Aorta (tissue), 5 donors: ENCODE measurements around the gene APLP1. TPM values are rescaled to one million over a fixed set of nuclear protein-coding genes. Genes with fewer than 3 reads are reported as not detected.

Source experiments
- ATAC-seq: fragments of 200-7000 bp; cut with Tn5 transposase; one replicate; pipeline ENCODE4 v1.9.1; 2022; ENCODE audit warnings: moderate library complexity; ENCODE audit not compliant: low FRiP score
- DNase-seq, 2 donors: peaks; one replicate each; pipeline ENCODE4 v3.0.0-alpha.2; 2020
- H3K27ac ChIP-seq, 2 donors: one replicate each; pipeline ENCODE4 v1.5.1; 2013; ENCODE audit warnings: low read length in 2 of 2, mild to moderate bottlenecking in 2 of 2, moderate library complexity in 2 of 2, control low read depth in 1 of 2, inconsistent platforms in 1 of 2, low read depth in 1 of 2
- H3K27me3 ChIP-seq, 2 donors: one replicate each; pipeline ENCODE4 v1.6.1; 2013; ENCODE audit warnings: control low read depth in 1 of 2, low read length in 1 of 2, mild to moderate bottlenecking in 1 of 2, moderate library complexity in 1 of 2; ENCODE audit not compliant: insufficient read depth in 2 of 2, control insufficient read depth in 1 of 2
- H3K36me3 ChIP-seq, 2 donors: one replicate each; pipeline ENCODE4 v1.6.1; 2013; ENCODE audit warnings: control low read depth in 1 of 2, low read length in 1 of 2, mild to moderate bottlenecking in 1 of 2; ENCODE audit not compliant: insufficient read depth in 2 of 2, control insufficient read depth in 1 of 2
- H3K4me1 ChIP-seq, 2 donors: one replicate each; pipeline ENCODE4 v1.6.1; 2013; ENCODE audit warnings: low read length in 2 of 2, control low read depth in 1 of 2, mild to moderate bottlenecking in 1 of 2, moderate library complexity in 1 of 2; ENCODE audit not compliant: insufficient read depth in 2 of 2, control insufficient read depth in 1 of 2
- H3K4me3 ChIP-seq, 2 donors: one replicate each; pipeline ENCODE4 v1.5.1; 2013; ENCODE audit warnings: low read length in 2 of 2, control low read depth in 1 of 2, mild to moderate bottlenecking in 1 of 2
- H3K9me3 ChIP-seq: one replicate; pipeline ENCODE4 v1.6.1; 2013; ENCODE audit warnings: mild to moderate bottlenecking, low read length; ENCODE audit not compliant: control insufficient read depth
- WGBS, 2 donors: extraction: QIAGEN DNeasy Blood & Tissue Kit; methylation state at CpG; one replicate each; pipeline ENCODE4 v1.1.7; 2013; 5-methylcytosine and 5-hydroxymethylcytosine counted together
- intact Hi-C, 2 donors: fragments of 100-400 bp; cut with DNase I; formaldehyde crosslinking; loops; one replicate each; pipeline versions ENCODE4 v1.14.2 to v1.15.0; 2022
- polyA plus RNA-seq, 2 donors: library from polyadenylated mRNA; stranded (reverse); fragments of 200-250 nt; gene quantifications; one replicate each; pipeline ENCODE4 v1.2.3, GENCODE V29; 2013
- total RNA-seq, 2 donors: library from RNA; stranded (reverse); fragmentation: NEBNext Ultra II Directional; extraction: Animal tissue kit (Norgen Biotek cat#: 25700); gene quantifications; one replicate each; pipeline ENCODE4 v1.2.1, GENCODE V29; 2021
- donor health status: healthy with polysubstance abuse.
- donor health status: Bipolar disorder and iron deficiency.
- donor health status: DM: no; HTN: no; CAD: no.
- donor health status: DM: no; HTN: no; CAD: no.
- donor health status: DM: yes; HTN: yes; CAD: no.

Gene APLP1
- total and polyA plus RNA-seq, 4 donors = 7.6 to 23.0 (median 13.2) TPM

- no peak overlapping the region for H3K27ac ChIP-seq
- ATAC-seq (no peak), DNase-seq (no peak)
- 73 to 75% methylated on average over 8 of the region's 8 CpGs for WGBS, 2 donors
- H3K9me3 ChIP-seq = no peaks in the 10 kb centered on the region
- H3K36me3 ChIP-seq = no peaks in the 10 kb centered on the region
- peaks cover 0 to 3% of the 10 kb centered on the region in 2 donors for H3K27me3 ChIP-seq
- no peaks in the 10 kb centered on the region for H3K4me1 ChIP-seq
- H3K4me3 ChIP-seq = no peak overlapping the region
- intact Hi-C loops = no loop called here
These were observed 19.9 kb upstream of the APLP1 start for GRCh38 chr19:35848486-35848885.

- no peaks in the 10 kb centered on the region for H3K4me1 ChIP-seq
- ATAC-seq (no peak), DNase-seq (peak in 1 of 2 donors; percentile 46)
- peaks cover 0 to 2% of the 10 kb centered on the region in 2 donors for H3K27me3 ChIP-seq
- H3K36me3 ChIP-seq = no peaks in the 10 kb centered on the region
- intact Hi-C loops = no loop called here
- H3K9me3 ChIP-seq = no peaks in the 10 kb centered on the region
- no peak overlapping the region for H3K4me3 ChIP-seq
- no peak overlapping the region for H3K27ac ChIP-seq
- 88 to 89% methylated on average over 18 of the region's 18 CpGs for WGBS, 2 donors
These were observed 19.4 kb upstream of the APLP1 start for GRCh38 chr19:35848919-35849505.

- intact Hi-C loops = no loop called here
These were observed 17.0 kb upstream of the APLP1 start for GRCh38 chr19:35851213-35852028.

GRCh38 chr19:35852029-35852780, 16.2 kb upstream of the APLP1 start, which contains the start of gene NPHS1:
NPHS1 (minus strand) TSS chr19:35852504; CDS start chr19:35851837, 667 bp downstream.
- no peaks in the 10 kb centered on the region for H3K9me3 ChIP-seq
- WGBS, 2 donors = 48 to 49% methylated on average over 9 of the region's 9 CpGs
- intact Hi-C loops = no loop called here
- H3K27me3 ChIP-seq = no peaks in the 10 kb centered on the region
- no peaks in the 10 kb centered on the region for H3K4me1 ChIP-seq
- no peak within 1 kb of the TSS for H3K4me3 ChIP-seq
- no peaks in the 10 kb centered on the region for H3K36me3 ChIP-seq
- H3K27ac ChIP-seq = no peak within 1 kb of the TSS
- DNase-seq (no peak), ATAC-seq (no peak)

More at GRCh38 chr19:35851213-35852028, 17.0 kb upstream of the APLP1 start:
- WGBS, 2 donors = 40 to 45% methylated on average over 32 of the region's 32 CpGs
- ATAC-seq = no peak
- Histone ChIP-seq H3K9me3 (no peaks in the 10 kb centered on the region), H3K36me3 (no peaks in the 10 kb centered on the region), H3K4me3 (no peak overlapping the region), H3K27me3 (no peaks in the 10 kb centered on the region), H3K27ac (no peak overlapping the region), H3K4me1 (no peaks in the 10 kb centered on the region)
- no peak for DNase-seq

- H3K4me3 ChIP-seq = no peak overlapping the region
- no peaks in the 10 kb centered on the region for H3K4me1 ChIP-seq
- no peaks in the 10 kb centered on the region for H3K36me3 ChIP-seq
- 65 to 67% methylated on average over 8 of the region's 8 CpGs for WGBS, 2 donors
- H3K27ac ChIP-seq = no peak overlapping the region
- ATAC-seq = no peak
- H3K27me3 ChIP-seq = no peaks in the 10 kb centered on the region
- no peaks in the 10 kb centered on the region for H3K9me3 ChIP-seq
- DNase-seq = no peak
- intact Hi-C loops = no loop called here
These were observed 15.2 kb upstream of the APLP1 start for GRCh38 chr19:35853038-35853756.

- Histone ChIP-seq H3K27me3 (no peaks in the 10 kb centered on the region), H3K36me3 (no peaks in the 10 kb centered on the region), H3K27ac (no peak within 1 kb of the TSS), H3K4me3 (peak within 1 kb of the TSS in 1 of 2 donors; percentile 22), H3K4me1 (no peaks in the 10 kb centered on the region), H3K9me3 (peaks cover 2% of the 10 kb centered on the region)
- intact Hi-C loops = no loop called here
- 0 to 1% methylated on average over 41 to 42 of the region's 42 CpGs for WGBS, 2 donors
- DNase-seq = no peak
- no peak for ATAC-seq
These were observed 11.7 kb upstream of the APLP1 start, which contains the start of gene KIRREL2 for GRCh38 chr19:35856546-35857149. KIRREL2 (plus strand) TSS chr19:35856911; CDS start chr19:35857120, 209 bp downstream.

GRCh38 chr19:35858311-35858710, 10.1 kb upstream of the APLP1 start:
- peaks cover 2% of the 10 kb centered on the region for H3K9me3 ChIP-seq
- ATAC-seq (no peak), DNase-seq (no peak)
- intact Hi-C loops = no loop called here
- H3K4me3 ChIP-seq = no peak overlapping the region
- WGBS, 2 donors = 76 to 78% methylated on average over 6 of the region's 6 CpGs
- no peak overlapping the region for H3K27ac ChIP-seq
- no peaks in the 10 kb centered on the region for H3K27me3 ChIP-seq
- no peaks in the 10 kb centered on the region for H3K4me1 ChIP-seq
- H3K36me3 ChIP-seq = no peaks in the 10 kb centered on the region

- intact Hi-C loops = no loop called here
These were observed 9.0 kb upstream of the APLP1 start for GRCh38 chr19:35859414-35859813.

More at GRCh38 chr19:35859414-35859813, 9.0 kb upstream of the APLP1 start:
- Histone ChIP-seq H3K27ac (no peak overlapping the region), H3K27me3 (no peaks in the 10 kb centered on the region), H3K9me3 (peaks cover 2% of the 10 kb centered on the region), H3K4me1 (no peaks in the 10 kb centered on the region), H3K4me3 (no peak overlapping the region), H3K36me3 (no peaks in the 10 kb centered on the region)
- DNase-seq = no peak
- ATAC-seq = no peak
- 80 to 91% methylated on average over 4 of the region's 4 CpGs for WGBS, 2 donors
